Iris pigment epithelial cell (primary cell): ENCODE measurements around the gene TUBA3C.

Experiments used
- DNase-seq: peaks from one replicate; pipeline ENCODE4 v3.0.0-alpha.2; 2011; ENCODE audit warnings: low read depth

The TUBA3C gene

GRCh38 chr13:19161308-19161707, 20.3 kb downstream of the TUBA3C start:
- no peak for DNase-seq

GRCh38 chr13:19159761-19160420, 21.7 kb downstream of the TUBA3C start:
- no peak for DNase-seq

- DNase-seq, result no peak
These were observed 22.4 kb downstream of the TUBA3C start for GRCh38 chr13:19159181-19159580.

- DNase-seq, result no peak
These were observed 23.0 kb downstream of the TUBA3C start for GRCh38 chr13:19158526-19159174.

GRCh38 chr13:19158006-19158405, 23.6 kb downstream of the TUBA3C start:
- no peak for DNase-seq

GRCh38 chr13:19157461-19157860, 24.2 kb downstream of the TUBA3C start:
- no peak for DNase-seq

GRCh38 chr13:19156013-19156825, 25.4 kb downstream of the TUBA3C start:
- DNase-seq, result no peak

GRCh38 chr13:19155321-19155861, 26.2 kb downstream of the TUBA3C start:
- no peak for DNase-seq

- DNase-seq, result no peak
These were observed 26.8 kb downstream of the TUBA3C start for GRCh38 chr13:19154843-19155242.

GRCh38 chr13:19153782-19154450, 27.7 kb downstream of the TUBA3C start:
- DNase-seq, result no peak

GRCh38 chr13:19152403-19152802, 29.2 kb downstream of the TUBA3C start:
- DNase-seq, result no peak

- no peak for DNase-seq
These were observed 29.9 kb downstream of the TUBA3C start for GRCh38 chr13:19151581-19152263.

- DNase-seq, result no peak
These were observed 30.9 kb downstream of the TUBA3C start for GRCh38 chr13:19150712-19151228.

GRCh38 chr13:19150226-19150625, 31.4 kb downstream of the TUBA3C start:
- DNase-seq, result no peak

- DNase-seq, result no peak
These were observed 33.1 kb downstream of the TUBA3C start for GRCh38 chr13:19148561-19148960.
